Glutamatergic neuron (in vitro differentiated cells): ENCODE measurements around the gene LDLRAD3. TPM values are rescaled to one million over a fixed set of nuclear protein-coding genes. Genes with fewer than 3 reads are reported as not detected.

ENCODE experiments used
- DNase-seq: peaks from one replicate; pipeline ENCODE4 v3.0.0; 2022
- H3K27ac Mint-ChIP-seq: one replicate; pipeline ENCODE4 v1.8.0; 2020; ENCODE audit warnings: mild to moderate bottlenecking, mixed read lengths, inconsistent platforms; ENCODE audit not compliant: unreplicated experiment
- H3K27me3 Mint-ChIP-seq: one replicate; pipeline ENCODE4 v1.8.0; 2020; ENCODE audit warnings: mild to moderate bottlenecking, moderate library complexity, mixed read lengths, inconsistent platforms; ENCODE audit not compliant: unreplicated experiment
- H3K36me3 Mint-ChIP-seq: one replicate; pipeline ENCODE4 v1.8.0; 2020; ENCODE audit warnings: mild to moderate bottlenecking, mixed read lengths, inconsistent platforms; ENCODE audit not compliant: unreplicated experiment
- H3K4me1 Mint-ChIP-seq: one replicate; pipeline ENCODE4 v1.8.0; 2020; ENCODE audit warnings: mild to moderate bottlenecking, low read depth, mixed read lengths, inconsistent platforms; ENCODE audit not compliant: unreplicated experiment
- H3K4me3 Mint-ChIP-seq: one replicate; pipeline ENCODE4 v1.8.0; 2020; ENCODE audit warnings: mild to moderate bottlenecking, mixed read lengths, inconsistent platforms; ENCODE audit not compliant: unreplicated experiment
- H3K9me3 Mint-ChIP-seq: one replicate; pipeline ENCODE4 v1.8.0; 2020; ENCODE audit warnings: mild to moderate bottlenecking, moderate library complexity, mixed read lengths, inconsistent platforms; ENCODE audit not compliant: unreplicated experiment
- CTCF ChIP-seq: fragments of 200-600 bp; sonication (generic); IDR thresholded peaks from one replicate; pipeline ENCODE4 v1.5.0; 2021; ENCODE audit not compliant: partially characterized antibody, unreplicated experiment
- total RNA-seq: library from RNA; stranded (reverse); fragmentation: NEBNext Ultra II Directional; extraction: Animal tissue kit (Norgen Biotek cat#: 25700); gene quantifications from one replicate; pipeline ENCODE4 v1.2.1, GENCODE V29; 2021; ENCODE audit not compliant: unreplicated experiment

The LDLRAD3 gene
- total RNA-seq, 1 donor from 2014 or later: 59.9 TPM

- no peak for DNase-seq
- H3K27ac Mint-ChIP-seq: no peak overlapping the region
- TF ChIP-seq CTCF: no peak
- H3K4me1 Mint-ChIP-seq: peaks cover 25% of the 10 kb centered on the region
- peaks cover 3% of the 10 kb centered on the region for H3K36me3 Mint-ChIP-seq
- H3K4me3 Mint-ChIP-seq: no peak overlapping the region
- H3K9me3 Mint-ChIP-seq: peaks cover 9% of the 10 kb centered on the region
- H3K27me3 Mint-ChIP-seq: no peaks in the 10 kb centered on the region
These were observed 174.2 kb downstream of the LDLRAD3 start for GRCh38 chr11:36118084-36118483.

- DNase-seq: no peak
- H3K36me3 Mint-ChIP-seq: no peaks in the 10 kb centered on the region
- TF ChIP-seq CTCF: no peak
- H3K27me3 Mint-ChIP-seq: no peaks in the 10 kb centered on the region
- H3K4me3 Mint-ChIP-seq: no peak overlapping the region
- peaks cover 31% of the 10 kb centered on the region for H3K4me1 Mint-ChIP-seq
- H3K27ac Mint-ChIP-seq: no peak overlapping the region
- H3K9me3 Mint-ChIP-seq: peaks cover 9% of the 10 kb centered on the region
These were observed 175.4 kb downstream of the LDLRAD3 start for GRCh38 chr11:36119300-36119699.

- Mint-ChIP-seq H3K4me3 (no peak overlapping the region), H3K27me3 (no peaks in the 10 kb centered on the region), H3K9me3 (peaks cover 5% of the 10 kb centered on the region), H3K4me1 (peaks cover 27% of the 10 kb centered on the region), H3K36me3 (no peaks in the 10 kb centered on the region), H3K27ac (peak overlapping the region; percentile 56)
- no peak for DNase-seq
- TF ChIP-seq CTCF: no peak
These were observed 177.2 kb downstream of the LDLRAD3 start for GRCh38 chr11:36121054-36121453.

GRCh38 chr11:36122671-36123070 is 178.8 kb downstream of the LDLRAD3 start:
- peaks cover 2% of the 10 kb centered on the region for H3K27me3 Mint-ChIP-seq
- peaks cover 26% of the 10 kb centered on the region for H3K4me1 Mint-ChIP-seq
- H3K4me3 Mint-ChIP-seq: no peak overlapping the region
- no peak overlapping the region for H3K27ac Mint-ChIP-seq
- peaks cover 4% of the 10 kb centered on the region for H3K9me3 Mint-ChIP-seq
- H3K36me3 Mint-ChIP-seq: no peaks in the 10 kb centered on the region
- no peak for TF ChIP-seq CTCF
- DNase-seq: no peak

GRCh38 chr11:36123336-36124101 is 179.7 kb downstream of the LDLRAD3 start:
- Mint-ChIP-seq H3K4me1 (peaks cover 24% of the 10 kb centered on the region), H3K27me3 (peaks cover 2% of the 10 kb centered on the region), H3K9me3 (peaks cover 4% of the 10 kb centered on the region), H3K36me3 (no peaks in the 10 kb centered on the region), H3K27ac (no peak overlapping the region), H3K4me3 (no peak overlapping the region)
- no peak for DNase-seq
- TF ChIP-seq CTCF: no peak
